HG03378 (cell line): ENCODE results near the gene DNAH10.
"Not testable (repeated sequence)": the region's sequence is repeated elsewhere in the genome, so short reads cannot be mapped to it uniquely, and the experiment has no call there.

Source experiments
- ATAC-seq: cut with Tn5 transposase; IDR thresholded peaks from one replicate; pipeline ENCODE4 v1.9.1; 2021; ENCODE audit warnings: mild to moderate bottlenecking, moderate library complexity; ENCODE audit not compliant: unreplicated experiment

Gene DNAH10

GRCh38 chr12:123788541-123788940 is 26.4 kb downstream of the DNAH10 start:
- ATAC-seq: no peak

DNA sequence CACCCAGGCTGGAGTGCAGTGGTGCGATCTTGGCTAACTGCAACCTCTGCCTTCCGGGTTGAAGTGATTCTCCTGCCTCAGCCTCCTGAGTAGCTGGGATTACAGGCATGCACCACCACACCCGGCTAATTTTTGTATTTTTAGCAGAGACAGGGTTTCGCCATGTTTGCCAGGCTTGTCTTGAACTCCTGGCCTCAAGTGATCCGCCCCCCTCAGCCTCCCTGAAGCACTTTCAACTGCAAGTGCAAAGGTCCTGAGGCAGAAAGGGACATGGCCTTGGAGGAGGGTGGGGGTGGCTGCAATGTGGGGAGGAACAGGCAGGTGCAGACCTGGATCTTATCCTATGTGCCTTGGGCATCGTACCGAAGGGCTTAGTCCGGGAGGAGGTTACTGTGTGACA is 27.3 kb downstream of the DNAH10 start:
- not testable (repeated sequence) for ATAC-seq

GRCh38 chr12:123790905-123791467 is 28.9 kb downstream of the DNAH10 start:
- no peak for ATAC-seq

DNA sequence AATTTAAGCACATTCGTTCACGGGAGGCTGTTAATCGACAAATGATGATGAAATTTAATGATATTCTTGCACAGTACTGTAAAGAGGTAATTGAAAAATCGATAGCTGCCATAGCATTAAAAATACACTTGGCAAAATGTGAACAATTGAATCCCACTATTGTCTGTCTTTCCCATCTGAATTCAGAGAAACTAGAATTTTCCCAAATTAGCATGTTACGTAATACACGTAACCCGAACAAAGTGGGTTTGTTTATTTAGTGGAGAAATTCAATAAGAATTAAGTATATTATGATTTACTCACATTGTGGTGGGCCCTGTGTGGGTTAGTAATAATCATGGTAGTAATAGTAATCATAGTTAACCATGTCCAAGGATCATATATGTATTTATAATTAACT is 31.9 kb downstream of the DNAH10 start:
- no peak for ATAC-seq

DNA sequence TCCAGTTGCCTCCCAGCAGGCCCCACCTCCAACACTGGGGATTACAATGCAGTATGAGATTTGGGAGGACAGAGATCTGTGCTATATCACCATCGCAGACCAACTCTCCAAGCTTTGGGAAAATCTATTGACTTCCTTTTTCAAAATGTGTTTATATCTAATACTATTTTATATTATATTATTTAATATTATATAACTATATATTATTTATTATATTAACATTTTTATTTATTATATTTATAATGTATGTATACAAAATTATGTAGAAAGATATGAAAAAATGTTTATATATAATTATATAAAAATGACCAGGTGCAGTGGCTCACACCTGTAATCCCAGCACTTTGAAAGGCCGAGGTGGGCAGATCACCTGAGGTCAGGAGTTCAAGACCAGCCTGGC is 36.4 kb downstream of the DNAH10 start:
- no peak for ATAC-seq

GRCh38 chr12:123799227-123799626 is 37.1 kb downstream of the DNAH10 start:
- ATAC-seq: no peak

DNA sequence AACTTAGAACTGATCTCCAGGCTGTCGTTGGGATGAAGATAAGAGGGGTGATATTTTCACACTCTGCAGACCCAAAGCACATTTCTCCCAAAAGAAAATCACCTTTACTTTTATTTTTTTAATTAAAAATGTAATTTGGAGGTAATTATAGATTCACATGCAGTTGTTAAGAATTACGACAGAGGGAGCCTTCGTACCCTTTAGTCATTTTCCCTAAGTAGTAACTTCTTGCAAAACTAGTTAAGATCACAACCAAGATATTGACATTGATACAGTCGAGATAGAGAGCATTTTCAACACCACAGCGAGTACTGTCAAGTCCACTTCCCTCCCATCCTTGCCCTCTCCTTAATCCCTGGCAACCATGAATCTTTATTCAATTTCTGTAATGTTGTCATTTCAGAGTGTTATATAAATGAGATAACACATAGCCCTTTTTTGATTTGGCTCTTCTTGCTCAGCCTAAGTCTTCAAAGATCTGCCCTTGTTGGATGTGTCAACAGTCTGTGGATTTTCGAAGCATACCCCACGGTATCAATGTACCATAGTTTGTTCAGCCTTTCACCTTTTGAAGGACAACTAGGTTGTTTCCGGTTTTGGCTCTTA is 39.6 kb downstream of the DNAH10 start:
- no peak for ATAC-seq

DNA sequence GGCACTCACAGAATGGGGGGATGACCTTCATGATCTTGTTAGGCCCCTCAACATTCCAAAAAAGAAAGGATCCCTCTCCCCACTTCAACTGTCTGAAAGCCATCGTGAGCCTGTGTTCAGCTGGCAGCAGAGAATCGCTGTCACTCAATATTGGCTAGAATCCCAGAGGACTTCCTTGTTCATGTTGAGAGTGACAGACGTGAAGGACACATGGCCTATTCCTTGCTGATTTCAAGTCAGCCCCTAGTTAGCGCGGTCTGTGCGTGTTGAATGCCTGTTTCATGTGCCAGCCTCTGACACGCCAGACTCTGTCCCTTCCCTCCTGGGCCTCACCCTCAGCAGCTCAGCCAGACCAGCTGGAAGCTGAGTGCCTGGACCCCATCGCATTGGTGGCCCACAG is 43.1 kb downstream of the DNAH10 start:
- no peak for ATAC-seq

- ATAC-seq: no peak
Measured at GRCh38 chr12:123807002-123807401, 44.9 kb downstream of the DNAH10 start.

DNA sequence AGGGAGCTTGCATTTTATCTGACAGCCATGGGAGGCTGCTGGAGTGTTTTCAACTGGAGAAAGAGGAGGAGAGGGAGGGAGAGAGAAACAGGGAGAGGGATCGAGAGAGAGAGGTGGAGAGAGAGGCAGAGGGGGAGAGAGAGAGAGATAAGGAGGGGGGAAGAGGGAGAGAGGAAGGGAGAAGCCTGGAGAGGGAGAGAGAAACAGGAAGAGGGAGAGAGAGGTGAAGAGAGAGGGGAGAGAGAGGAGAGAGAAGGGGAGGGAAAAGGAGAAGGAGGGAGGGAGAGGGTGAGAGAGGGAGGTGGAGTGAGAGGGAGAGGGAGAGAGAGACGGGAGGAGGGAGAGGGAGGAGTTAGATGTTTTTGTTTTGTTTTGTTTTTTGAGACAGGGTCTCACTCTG is 45.6 kb downstream of the DNAH10 start:
- ATAC-seq: no peak

- no peak for ATAC-seq
Measured at GRCh38 chr12:123808167-123808566, 46.1 kb downstream of the DNAH10 start.

DNA sequence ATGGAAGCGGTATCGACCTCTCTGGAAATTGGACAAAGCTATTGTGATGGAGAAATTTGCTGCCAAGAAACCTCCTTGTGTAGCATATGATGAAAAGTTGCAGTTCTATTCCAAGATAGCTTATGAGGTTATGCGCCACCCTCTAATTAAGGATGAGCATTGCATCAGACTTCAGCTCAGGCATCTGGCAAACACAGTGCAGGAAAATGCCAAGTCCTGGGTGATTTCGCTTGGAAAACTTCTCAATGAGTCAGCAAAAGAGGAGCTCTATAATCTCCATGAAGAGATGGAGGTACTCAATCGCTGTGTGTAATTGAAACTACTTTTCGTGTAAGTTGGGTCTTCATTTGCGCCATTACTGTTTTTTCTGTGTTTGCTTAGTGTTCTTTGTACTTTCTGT is 51.2 kb downstream of the DNAH10 start:
- ATAC-seq: no peak

- ATAC-seq: no peak
Measured at GRCh38 chr12:123815968-123816367, 53.9 kb downstream of the DNAH10 start.

GRCh38 chr12:123816896-123817537 is 54.9 kb downstream of the DNAH10 start:
- ATAC-seq: no peak

DNA sequence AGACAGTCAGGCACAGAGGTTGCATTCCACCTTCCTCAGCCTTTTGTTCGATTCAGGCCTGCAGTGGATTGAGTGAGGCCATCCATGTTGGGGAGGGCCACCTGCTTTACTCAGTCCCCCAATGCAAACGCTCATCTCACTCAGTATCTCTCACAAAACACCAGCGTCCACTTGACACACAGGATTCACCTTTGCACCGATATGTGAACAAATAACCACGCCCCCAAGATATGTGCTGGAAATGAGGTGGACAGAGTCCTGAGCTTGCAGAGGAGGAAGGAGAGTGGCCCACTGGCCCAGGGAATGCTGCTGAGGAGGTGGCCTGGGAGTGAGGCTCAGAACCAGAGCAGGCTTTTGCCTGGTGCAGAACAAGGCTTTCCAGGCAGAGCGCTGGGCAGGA is 60.7 kb downstream of the DNAH10 start:
- ATAC-seq: no peak

GRCh38 chr12:123828120-123828519 is 66.0 kb downstream of the DNAH10 start:
- no peak for ATAC-seq

DNA sequence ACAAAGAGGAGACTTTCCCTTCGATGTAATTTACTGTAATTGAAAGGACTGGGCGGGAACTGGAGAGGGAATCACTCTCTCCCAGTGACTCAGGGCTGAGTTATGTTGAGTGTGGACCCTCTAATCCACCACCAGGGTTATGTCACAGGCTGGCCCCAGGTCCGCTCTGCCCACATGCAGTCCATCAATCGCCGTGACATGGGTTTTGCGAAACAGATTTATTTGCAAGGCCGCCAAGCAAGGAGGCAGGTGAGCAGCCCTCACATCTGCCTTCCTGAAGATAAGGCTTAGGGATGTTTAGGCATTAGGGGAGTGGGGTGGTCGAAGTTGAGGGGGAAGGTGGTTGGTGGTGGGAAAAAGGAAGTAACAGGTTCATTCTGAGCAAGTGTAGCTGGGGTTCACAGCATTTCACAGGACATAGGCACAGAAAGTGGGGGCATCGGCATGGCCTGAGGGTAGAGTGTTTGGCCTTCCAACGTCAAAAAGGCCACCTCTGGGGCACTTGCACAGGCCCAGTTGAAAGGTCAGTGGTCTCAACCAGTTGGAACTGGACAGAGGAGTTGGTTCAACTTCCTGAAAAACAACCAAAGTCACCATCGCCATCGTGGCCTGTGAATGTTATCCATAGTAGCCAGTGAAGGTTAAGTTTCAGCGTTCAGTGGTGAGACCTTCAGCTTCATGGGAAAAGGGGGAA is 66.9 kb downstream of the DNAH10 start:
- ATAC-seq: no peak

DNA sequence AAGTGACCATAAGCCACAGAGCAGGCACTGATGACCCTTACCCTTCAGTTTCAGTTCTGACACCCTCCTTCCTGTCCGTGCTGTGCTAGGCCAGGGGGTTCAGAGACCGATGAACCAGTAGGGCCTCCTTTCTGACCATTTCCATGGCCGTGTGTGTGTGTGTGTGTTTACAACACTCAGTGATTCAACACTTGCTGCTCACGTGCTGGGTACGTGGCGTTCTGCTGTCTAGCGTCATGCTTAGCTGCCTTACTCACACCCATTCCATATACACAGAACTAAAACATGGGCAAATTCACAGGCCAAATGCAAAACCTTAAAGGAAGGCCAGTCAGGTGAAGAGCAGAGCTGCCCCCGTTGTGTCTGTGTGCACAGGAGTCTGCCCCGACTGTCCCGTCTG is 67.5 kb downstream of the DNAH10 start:
- no peak for ATAC-seq

DNA sequence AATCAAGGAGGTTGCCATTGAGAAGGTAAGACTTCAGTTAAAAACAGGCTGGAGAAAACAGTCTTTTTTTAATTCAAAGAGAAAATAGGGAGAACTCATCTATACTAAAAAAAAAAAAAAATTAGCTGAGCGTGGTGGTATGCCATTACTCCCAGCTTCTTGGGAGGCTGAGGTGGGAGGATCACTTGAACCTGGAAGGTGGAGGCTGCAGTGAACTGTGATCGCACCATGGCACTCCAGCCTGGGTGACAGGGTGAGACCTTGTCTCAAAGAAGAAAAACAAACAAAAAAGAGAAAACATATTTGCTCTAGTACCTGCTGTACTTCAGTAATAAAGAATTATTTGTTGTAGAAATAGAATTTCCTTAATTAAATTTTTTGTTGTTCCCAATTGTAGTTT is 68.6 kb downstream of the DNAH10 start:
- ATAC-seq: no peak

DNA sequence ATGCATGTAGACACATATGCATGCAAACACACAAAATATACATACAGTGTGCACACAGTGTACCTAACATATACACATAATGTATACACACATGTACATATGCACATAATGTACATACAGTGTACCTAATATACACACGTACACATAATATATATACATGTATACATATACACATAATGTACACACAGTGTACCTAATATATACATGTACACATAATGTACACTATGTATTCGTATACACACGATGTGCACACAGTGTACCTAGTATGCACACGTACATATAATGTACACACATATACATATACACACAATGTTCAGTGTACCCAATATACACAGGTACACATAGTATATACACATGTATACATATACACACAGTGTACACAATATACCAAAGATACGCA is 70.0 kb downstream of the DNAH10 start:
- ATAC-seq: no peak

DNA sequence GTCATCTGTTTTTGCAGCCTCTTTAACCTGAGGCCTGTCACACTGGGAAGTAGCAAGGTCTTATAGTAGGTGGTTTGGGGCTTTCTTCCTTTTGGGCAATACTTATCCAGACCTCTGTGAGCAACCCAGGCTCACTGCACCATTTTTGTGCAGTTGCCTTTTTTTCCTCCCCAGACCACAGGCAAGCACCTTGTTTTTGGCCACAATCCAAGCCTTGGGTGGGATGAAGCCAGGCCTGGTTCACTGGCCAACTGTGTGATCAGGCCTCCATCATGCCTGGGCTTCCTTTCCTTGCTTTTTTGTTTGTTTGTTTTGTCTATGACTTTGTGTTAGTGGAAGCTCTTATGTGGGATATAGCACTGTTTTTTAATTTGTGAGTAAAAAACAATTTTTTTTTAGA is 71.7 kb downstream of the DNAH10 start:
- no peak for ATAC-seq

DNA sequence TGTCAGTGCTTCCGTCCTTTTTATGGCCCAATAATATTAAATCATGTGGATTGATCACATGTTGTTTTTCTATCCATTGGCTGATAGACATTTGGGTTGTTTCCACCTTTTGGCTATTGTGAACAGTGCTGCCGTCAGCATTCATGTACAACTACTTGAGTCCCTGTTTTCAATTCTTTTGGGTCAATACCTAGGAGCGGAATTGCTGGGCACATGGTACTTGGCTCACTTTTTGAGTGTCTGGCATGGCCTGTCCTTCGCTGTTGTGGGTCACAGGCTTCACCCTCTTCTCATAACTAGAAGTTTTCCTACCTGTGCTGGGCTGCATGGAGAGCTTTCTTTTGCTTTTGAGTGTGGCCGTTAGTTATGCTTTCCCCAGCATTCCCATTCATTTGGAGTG is 72.7 kb downstream of the DNAH10 start:
- ATAC-seq: no peak
